GM19043 (cell line): ENCODE results near the gene SPEG.

Source experiments
- ATAC-seq: cut with Tn5 transposase; IDR thresholded peaks from one replicate; pipeline ENCODE4 v1.9.1; 2021; ENCODE audit warnings: low read depth; ENCODE audit not compliant: unreplicated experiment

SPEG gene

GRCh38 chr2:219541611-219542180 lies 107.1 kb downstream of the SPEG start:
- ATAC-seq = peak; percentile 41

- ATAC-seq = peak; percentile 28
These were observed 108.4 kb downstream of the SPEG start for GRCh38 chr2:219542931-219543595.

GRCh38 chr2:219543596-219544358 lies 109.1 kb downstream of the SPEG start, which contains the start of the genes CHPF and TMEM198:
TSS of gene CHPF (minus strand) at chr2:219543809. CDS start at chr2:219543538, 271 bp downstream.
TSS of gene TMEM198 (plus strand) at chr2:219544028. CDS start at chr2:219544728, 700 bp downstream.
- ATAC-seq = peak; percentile 76

- no peak for ATAC-seq
These were observed 109.9 kb downstream of the SPEG start for GRCh38 chr2:219544567-219544966.

GRCh38 chr2:219545295-219545942 lies 110.8 kb downstream of the SPEG start:
- no peak for ATAC-seq

- ATAC-seq = no peak
These were observed 111.3 kb downstream of the SPEG start for GRCh38 chr2:219545943-219546352.

GRCh38 chr2:219547621-219548020 lies 113.0 kb downstream of the SPEG start:
- ATAC-seq = no peak
